ENCODE data around the gene KLHL29. TPM values are rescaled to one million over a fixed set of nuclear protein-coding genes. Genes with fewer than 3 reads are reported as not detected.

KLHL29 gene
- total RNA-seq, 2 donors from 2014 or later, result 1.0 to 2.4 TPM

DNA sequence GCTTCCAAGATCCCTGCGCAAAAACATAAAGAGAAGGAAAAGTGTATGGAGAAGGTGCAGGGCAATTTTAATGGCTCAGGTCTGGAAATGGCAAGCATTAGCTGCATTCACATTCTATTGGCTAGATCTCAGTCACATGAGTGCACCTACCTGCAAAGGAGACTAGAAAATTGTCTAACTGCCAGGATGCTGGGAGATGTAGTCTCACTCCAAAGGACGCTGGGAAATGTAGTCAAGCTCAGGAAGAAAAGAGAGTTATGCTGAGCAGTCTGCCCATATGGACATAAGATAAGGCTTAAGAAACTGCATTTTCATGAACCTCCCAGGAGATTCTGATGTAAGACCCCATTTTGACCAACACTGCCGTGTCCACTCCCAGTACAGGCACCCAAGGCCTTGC is 9.5 kb upstream of the KLHL29 start:
- H3K9ac ChIP-seq (ENCODE audit: extremely low read depth, low read length, poor library complexity, severe bottlenecking), result no peak overlapping the region
- H3K4me3 ChIP-seq (ENCODE audit: low read length), result no peak overlapping the region
- no peaks in the 10 kb centered on the region for H3K36me3 ChIP-seq (ENCODE audit: control insufficient read depth, insufficient read depth, low read length)
- H3K9me3 ChIP-seq (ENCODE audit: control insufficient read depth, low read length), result no peaks in the 10 kb centered on the region
- no peaks in the 10 kb centered on the region for H3K27me3 ChIP-seq (ENCODE audit: control insufficient read depth, insufficient read depth, low read length, poor library complexity, severe bottlenecking)
- no peaks in the 10 kb centered on the region for H3K4me1 ChIP-seq (ENCODE audit: control insufficient read depth, insufficient read depth, low read length)
- Mint-ChIP-seq H3K4me1 (peaks cover 8% of the 10 kb centered on the region), H3K36me3 (ENCODE audit: low read depth) (no peaks in the 10 kb centered on the region), H3K27ac (no peak overlapping the region), H3K27me3 (ENCODE audit: insufficient read depth) (peaks cover 5% of the 10 kb centered on the region), H3K4me3 (no peak overlapping the region), H3K9me3 (peaks cover 3% of the 10 kb centered on the region)
- no peak overlapping the region for H3K27ac ChIP-seq (ENCODE audit: low read depth, low read length)
- WGBS, 2 experiments (ENCODE audit: insufficient coverage in 1 of 2, insufficient read length in 1 of 2), result 79 to 87% methylated on average over 2 to 3 of the region's 3 CpGs
- TF ChIP-seq, protein P1, sequence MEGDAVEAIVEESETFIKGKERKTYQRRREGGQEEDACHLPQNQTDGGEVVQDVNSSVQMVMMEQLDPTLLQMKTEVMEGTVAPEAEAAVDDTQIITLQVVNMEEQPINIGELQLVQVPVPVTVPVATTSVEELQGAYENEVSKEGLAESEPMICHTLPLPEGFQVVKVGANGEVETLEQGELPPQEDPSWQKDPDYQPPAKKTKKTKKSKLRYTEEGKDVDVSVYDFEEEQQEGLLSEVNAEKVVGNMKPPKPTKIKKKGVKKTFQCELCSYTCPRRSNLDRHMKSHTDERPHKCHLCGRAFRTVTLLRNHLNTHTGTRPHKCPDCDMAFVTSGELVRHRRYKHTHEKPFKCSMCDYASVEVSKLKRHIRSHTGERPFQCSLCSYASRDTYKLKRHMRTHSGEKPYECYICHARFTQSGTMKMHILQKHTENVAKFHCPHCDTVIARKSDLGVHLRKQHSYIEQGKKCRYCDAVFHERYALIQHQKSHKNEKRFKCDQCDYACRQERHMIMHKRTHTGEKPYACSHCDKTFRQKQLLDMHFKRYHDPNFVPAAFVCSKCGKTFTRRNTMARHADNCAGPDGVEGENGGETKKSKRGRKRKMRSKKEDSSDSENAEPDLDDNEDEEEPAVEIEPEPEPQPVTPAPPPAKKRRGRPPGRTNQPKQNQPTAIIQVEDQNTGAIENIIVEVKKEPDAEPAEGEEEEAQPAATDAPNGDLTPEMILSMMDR (conservative IDR thresholded peaks at IDR 0.05), result no peak
- peak; percentile 69 for DNase-seq

DNA sequence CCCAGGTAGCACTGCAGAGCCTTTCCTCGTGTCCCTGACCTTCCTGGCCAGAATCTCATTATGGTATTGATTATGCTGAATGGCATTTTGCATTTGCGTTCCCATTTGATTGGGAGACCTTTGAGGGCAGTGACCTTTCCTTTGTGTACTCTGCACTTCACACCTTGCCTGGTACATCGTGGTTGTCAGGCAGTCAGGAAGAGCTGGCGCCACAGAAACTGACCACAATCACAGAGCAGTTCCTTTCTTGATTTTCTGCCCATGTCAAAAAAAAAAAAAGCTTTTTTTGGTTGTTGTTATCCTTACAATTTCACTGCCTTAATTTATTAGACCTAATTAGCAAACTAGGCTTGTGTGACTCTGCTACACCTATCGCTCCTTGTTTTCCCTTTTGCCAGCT is 8.9 kb upstream of the KLHL29 start:
- H3K9me3 ChIP-seq (ENCODE audit: control insufficient read depth, low read length), result no peaks in the 10 kb centered on the region
- no peak overlapping the region for H3K9ac ChIP-seq (ENCODE audit: extremely low read depth, low read length, poor library complexity, severe bottlenecking)
- H3K4me3 ChIP-seq (ENCODE audit: low read length), result no peak overlapping the region
- no peaks in the 10 kb centered on the region for H3K4me1 ChIP-seq (ENCODE audit: control insufficient read depth, insufficient read depth, low read length)
- H3K27ac ChIP-seq (ENCODE audit: low read depth, low read length), result no peak overlapping the region
- no peaks in the 10 kb centered on the region for H3K36me3 Mint-ChIP-seq (ENCODE audit: low read depth)
- 95 to 96% methylated on average over 3 to 5 of the region's 5 CpGs for WGBS, 2 experiments (ENCODE audit: insufficient coverage in 1 of 2, insufficient read length in 1 of 2)
- TF ChIP-seq, protein P1 (conservative IDR thresholded peaks at IDR 0.05), result no peak
- H3K27ac Mint-ChIP-seq, result no peak overlapping the region
- no peak overlapping the region for H3K4me3 Mint-ChIP-seq
- H3K27me3 Mint-ChIP-seq (ENCODE audit: insufficient read depth), result peaks cover 9% of the 10 kb centered on the region
- DNase-seq, result no peak
- H3K9me3 Mint-ChIP-seq, result peaks cover 3% of the 10 kb centered on the region
- peaks cover 8% of the 10 kb centered on the region for H3K4me1 Mint-ChIP-seq
- peaks cover under 1% of the 10 kb centered on the region for H3K27me3 ChIP-seq (ENCODE audit: control insufficient read depth, insufficient read depth, low read length, poor library complexity, severe bottlenecking)
- no peaks in the 10 kb centered on the region for H3K36me3 ChIP-seq (ENCODE audit: control insufficient read depth, insufficient read depth, low read length)

DNA sequence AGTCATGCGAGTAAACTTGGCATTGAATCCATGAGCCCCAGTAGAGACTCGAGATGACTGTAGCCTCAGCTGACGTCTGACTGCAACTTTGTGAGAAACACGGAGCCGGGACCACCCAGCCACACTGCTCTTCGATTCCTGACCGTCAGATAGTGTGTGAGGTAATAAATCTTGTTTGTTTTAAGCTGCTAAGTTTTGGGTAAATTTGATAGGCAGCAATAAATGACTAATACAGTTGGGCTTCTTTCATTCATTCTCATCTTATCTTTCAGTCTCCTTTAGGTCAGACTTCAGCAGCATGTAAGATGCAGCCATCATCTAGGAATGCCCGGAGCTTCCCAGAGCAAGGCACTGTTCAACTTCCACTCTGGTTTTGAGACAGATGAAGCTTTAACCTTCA is 8.0 kb upstream of the KLHL29 start:
- TF ChIP-seq, protein P1 (conservative IDR thresholded peaks at IDR 0.05), result no peak
- H3K4me3 ChIP-seq (ENCODE audit: low read length), result no peak overlapping the region
- H3K4me1 ChIP-seq (ENCODE audit: control insufficient read depth, insufficient read depth, low read length), result no peaks in the 10 kb centered on the region
- H3K27ac Mint-ChIP-seq, result no peak overlapping the region
- 93 to 96% methylated on average over 7 to 8 of the region's 8 CpGs for WGBS, 2 experiments (ENCODE audit: insufficient coverage in 1 of 2, insufficient read length in 1 of 2)
- peaks cover 8% of the 10 kb centered on the region for H3K4me1 Mint-ChIP-seq
- peaks cover 9% of the 10 kb centered on the region for H3K27me3 ChIP-seq (ENCODE audit: control insufficient read depth, insufficient read depth, low read length, poor library complexity, severe bottlenecking)
- no peaks in the 10 kb centered on the region for H3K36me3 ChIP-seq (ENCODE audit: control insufficient read depth, insufficient read depth, low read length)
- no peak for DNase-seq
- no peaks in the 10 kb centered on the region for H3K9me3 ChIP-seq (ENCODE audit: control insufficient read depth, low read length)
- H3K4me3 Mint-ChIP-seq, result no peak overlapping the region
- peaks cover 16% of the 10 kb centered on the region for H3K27me3 Mint-ChIP-seq (ENCODE audit: insufficient read depth)
- H3K27ac ChIP-seq (ENCODE audit: low read depth, low read length), result no peak overlapping the region
- no peaks in the 10 kb centered on the region for H3K36me3 Mint-ChIP-seq (ENCODE audit: low read depth)
- no peak overlapping the region for H3K9ac ChIP-seq (ENCODE audit: extremely low read depth, low read length, poor library complexity, severe bottlenecking)
- H3K9me3 Mint-ChIP-seq, result peaks cover 3% of the 10 kb centered on the region

Measured in endodermal cell (in vitro differentiated cells).